NCI-H2029 treated with DMSO at 0.1 percent for 48 hours (cell line): ENCODE data around the gene DUSP22.
"Not testable (repeated sequence)": the region's sequence is repeated elsewhere in the genome, so short reads cannot be mapped to it uniquely, and the experiment has no call there.

Experiments used
- DNase-seq: peaks from one replicate; lab custom pipeline; 2025; lab: John Stamatoyannopoulos, UW

The DUSP22 gene

DNA sequence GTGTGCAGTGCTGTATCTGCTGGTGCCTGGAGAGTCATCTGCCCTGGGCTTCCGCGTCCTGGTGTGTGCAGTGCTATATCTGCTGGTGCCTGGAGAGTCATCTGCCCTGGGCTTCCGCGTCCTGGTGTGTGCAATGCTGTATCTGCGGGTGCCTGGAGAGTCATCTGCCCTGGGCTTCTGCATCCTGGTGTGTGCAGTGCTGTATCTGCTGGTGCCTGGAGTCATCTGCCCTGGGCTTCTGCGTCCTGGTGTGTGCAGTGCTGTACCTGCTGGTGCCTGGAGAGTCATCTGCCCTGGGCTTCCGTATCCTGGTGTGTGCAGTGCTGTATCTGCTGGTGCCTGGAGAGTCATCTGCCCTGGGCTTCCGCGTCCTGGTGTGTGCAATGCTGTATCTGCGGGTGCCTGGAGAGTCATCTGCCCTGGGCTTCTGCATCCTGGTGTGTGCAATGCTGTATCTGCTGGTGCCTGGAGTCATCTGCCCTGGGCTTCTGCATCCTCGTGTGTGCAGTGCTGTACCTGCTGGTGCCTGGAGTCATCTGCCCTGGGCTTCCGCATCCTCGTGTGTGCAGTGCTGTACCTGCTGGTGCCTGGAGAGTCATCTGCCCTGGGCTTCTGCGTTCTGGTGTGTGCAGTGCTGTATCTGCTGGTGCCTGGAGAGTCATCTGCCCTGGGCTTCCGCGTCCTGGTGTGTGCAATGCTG is 33.0 kb downstream of the DUSP22 start:
- not testable (repeated sequence) for DNase-seq

- DNase-seq, result not testable (repeated sequence)
Measured at GRCh38 chr6:326066-326465, 33.8 kb downstream of the DUSP22 start.

- no peak for DNase-seq
Measured at GRCh38 chr6:326896-327537, 34.7 kb downstream of the DUSP22 start.

DNA sequence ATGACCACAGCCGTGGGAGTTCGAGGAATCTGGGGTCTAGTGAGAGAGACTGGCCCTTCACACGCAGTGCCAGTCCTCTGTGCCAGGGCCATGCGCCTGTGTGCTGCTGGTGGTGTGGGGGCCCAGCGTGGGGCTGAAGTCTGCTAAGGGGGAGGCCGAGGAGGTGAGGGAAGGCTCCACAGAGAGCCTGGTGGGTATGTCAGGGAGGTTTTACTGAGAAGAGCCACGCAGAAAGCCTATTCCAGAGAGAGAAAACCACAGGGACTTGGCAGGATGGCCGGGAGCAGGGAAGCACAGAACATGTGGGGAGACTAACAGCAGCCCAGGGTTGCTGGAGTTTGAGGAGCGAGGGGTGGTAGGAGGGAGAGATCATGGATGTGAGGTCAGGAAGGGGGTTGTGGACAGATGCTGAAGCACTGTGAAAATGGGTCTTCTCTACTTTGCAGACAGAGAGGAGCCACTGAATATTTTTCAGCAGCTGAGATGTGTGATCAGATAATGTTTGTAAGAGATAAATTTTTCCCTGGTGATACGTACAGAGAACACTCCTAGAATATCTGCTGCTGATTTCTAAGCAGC is 35.3 kb downstream of the DUSP22 start:
- no peak for DNase-seq

- DNase-seq, result no peak
Measured at GRCh38 chr6:328136-328670, 35.9 kb downstream of the DUSP22 start.

DNA sequence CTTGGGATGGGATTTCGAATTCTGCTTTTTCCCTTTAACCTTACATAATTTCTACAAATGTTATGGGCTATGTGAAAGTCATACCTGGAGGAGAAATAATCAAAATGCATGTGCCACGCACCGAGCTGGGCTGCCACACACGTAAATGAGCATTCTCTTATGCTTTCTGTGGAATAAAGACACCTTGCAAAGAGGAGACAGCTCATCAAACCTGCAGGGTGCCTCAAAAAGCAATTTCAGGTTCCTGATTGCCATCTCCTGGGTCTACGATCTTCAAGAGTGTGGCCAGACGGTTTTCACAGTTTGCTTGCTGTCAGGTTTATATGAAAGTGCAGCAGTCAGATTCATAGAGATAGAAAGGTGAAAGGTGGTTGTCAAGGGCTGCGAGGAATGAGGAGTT is 36.6 kb downstream of the DUSP22 start:
- DNase-seq, result no peak

DNA sequence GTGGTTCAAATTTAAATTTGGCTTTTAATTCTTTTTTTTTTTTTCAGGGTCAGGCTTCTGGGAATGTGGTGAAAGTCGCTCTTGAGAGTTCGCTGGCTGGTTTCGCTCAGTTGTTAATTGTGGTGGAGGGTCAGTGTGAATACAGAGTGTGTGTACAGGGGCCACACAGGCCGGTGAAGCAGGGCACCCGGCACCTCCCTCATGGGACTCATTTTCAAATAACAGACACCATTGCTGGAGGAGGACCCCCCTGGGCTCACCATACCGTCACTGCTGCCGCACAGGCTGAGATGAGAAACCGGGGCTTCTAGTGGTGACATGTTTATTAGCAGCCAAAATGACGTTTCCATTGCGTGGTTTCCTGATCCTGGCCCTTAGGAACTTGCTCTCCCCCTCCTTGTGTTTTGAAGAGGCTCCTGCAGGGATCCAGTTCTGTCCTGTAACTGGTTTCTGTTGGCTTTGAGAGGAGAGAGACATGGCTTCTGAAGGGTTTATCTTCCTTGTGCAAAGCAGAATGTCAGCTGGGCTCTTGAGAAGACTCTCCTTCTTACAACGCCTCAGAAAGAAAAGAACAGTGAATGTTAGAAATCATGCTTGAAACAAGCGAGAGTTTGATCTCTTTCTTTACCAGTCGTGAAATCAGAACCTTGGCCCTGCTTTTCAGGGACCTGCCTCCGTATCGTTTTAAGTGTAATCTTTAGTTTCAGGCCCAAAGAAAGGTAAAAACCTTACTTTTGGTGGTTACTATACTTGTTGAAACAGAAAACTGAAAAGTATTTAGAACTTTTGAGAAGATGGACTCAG is 37.8 kb downstream of the DUSP22 start:
- DNase-seq, result no peak

DNA sequence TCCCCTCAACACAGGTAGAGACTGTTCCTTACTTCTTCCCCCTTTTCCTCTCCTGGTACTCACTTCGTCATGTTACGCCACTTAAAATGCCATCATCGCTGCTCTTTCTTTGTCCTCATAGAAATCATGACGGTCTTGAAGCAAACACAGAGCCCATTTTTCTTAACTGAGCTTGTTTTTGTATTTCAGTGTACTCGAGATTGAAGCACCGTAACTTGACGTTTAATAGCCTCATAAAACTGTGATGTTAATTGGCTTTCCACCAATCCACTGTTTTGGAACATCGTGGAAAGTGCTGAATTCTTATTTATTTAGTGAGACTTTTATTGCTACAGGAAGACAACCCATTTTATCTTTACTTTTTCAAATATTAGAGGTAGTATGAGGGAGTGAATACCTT is 38.7 kb downstream of the DUSP22 start:
- DNase-seq, result no peak

GRCh38 chr6:331622-332521 is 39.6 kb downstream of the DUSP22 start:
- DNase-seq, result no peak

- DNase-seq, result no peak
Measured at GRCh38 chr6:332671-333070, 40.4 kb downstream of the DUSP22 start.

DNA sequence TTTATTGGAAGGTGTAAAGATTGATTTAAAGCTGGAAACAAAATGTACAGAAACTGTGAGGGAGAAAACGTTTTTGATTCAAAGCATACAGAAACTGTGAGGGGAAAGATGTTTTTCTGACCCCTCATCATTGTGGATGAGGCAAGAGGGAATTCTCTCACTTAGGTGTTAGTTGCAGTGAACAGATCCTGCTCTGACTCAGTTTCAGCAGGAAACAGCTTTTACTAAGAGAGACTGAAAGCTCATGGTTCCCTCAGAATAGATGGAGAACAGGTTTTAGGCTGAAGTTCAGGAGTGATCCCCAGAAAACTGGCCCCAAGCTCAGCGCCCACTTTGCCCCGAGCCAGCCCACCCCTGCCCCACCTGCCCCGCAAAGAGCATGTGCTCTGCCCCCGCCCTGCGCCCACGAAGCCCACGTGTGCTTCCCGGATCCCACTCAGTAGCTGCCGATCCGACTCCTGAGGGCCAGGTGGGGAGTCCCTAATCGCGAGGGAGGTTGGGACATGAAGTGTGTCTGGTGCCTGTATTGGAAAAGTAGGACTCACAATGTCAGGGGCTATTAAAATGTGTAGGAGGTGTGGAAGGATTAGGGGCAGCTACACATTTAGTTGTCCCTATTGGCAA is 41.2 kb downstream of the DUSP22 start:
- no peak for DNase-seq

- no peak for DNase-seq
Measured at GRCh38 chr6:334536-335510, 42.5 kb downstream of the DUSP22 start.

DNA sequence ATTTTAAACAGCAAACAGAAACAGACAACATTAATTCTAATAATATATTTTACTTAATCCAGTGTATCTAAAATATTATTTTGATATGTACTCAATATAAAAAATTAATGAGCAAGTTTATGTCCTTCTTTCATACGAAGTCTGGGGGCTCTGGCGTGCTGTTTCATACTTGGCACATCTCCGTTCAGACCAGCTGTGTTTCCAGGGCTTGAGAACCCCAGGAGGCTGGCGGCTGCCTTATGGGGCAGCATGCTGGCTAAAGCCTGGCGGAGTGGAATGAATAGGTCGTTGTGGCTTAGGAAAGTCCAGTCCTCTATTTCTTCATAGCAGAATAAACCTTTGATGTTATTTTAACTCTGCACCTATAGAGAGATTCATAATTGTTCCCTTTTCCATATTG is 43.3 kb downstream of the DUSP22 start:
- no peak for DNase-seq

DNA sequence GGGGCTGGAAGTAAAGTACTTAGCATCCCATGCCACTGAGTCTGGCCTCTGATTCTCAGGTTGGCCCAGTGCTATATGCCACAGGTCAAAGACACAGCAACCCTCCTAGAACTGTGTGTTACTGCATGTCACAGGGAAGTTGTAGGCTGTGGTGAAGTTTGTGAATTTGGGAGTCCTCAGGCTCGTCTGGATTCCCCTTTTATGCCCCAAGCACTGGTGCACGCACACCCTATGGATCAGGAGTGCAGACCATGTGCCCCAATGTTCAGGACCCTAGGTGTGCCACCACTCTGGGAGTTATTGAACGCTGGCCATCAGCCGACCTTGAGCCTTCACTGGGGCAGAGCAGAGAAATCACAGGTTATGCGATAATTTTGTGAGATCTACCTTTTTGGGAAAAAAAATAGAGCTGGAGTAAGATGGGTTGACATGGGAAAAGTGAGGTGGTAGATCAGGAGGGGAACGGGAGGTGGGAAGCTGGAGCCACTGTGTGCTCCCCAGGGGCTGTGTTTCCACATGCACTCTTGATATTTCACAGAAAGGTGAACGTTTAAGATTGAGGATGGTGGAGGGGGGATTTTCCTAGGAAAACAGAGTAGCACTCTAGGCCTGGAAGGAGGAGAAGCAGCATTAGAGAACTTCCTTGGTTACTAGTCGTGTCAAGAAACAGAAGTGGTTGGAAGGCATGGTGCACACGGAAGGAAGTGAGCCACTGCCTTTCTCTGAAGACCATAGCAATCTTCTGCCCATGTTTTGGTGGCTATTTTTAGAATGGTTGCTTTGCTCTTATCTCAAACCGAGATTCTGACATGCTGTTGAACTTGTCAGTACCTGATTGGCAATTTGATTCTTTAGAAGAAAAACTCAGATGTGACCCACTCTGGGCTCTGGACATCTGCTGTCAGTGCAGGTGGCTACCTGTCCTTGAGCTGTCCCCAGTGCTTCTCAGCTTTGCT is 44.1 kb downstream of the DUSP22 start:
- no peak for DNase-seq

DNA sequence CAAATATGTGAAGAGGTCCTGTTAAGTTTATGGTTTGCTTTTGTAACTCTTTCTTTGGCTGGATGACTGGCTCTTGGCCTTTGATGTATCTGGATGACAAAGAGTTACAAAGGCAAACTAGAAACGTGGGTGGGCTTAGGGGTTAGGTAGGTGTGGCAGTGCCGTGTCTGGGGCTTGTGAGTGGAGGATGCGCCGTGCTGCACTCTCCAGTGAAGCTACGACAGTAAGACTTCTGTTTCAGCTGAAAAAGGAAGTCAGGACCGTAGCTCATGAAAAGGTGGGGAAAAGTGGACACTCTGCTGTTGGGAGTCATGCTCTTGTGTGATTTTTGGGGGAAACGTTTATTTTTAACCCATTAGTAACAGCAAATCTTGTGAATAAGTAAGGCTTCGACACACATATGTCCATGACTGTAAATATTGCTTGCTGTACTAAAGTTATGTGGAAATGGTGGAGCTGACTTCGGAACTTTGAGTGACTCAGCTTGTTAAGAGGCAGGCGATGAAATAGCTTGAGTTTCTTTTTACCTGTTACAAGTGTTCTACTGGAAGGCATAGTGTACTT is 45.6 kb downstream of the DUSP22 start:
- no peak for DNase-seq

- DNase-seq, result no peak
Measured at GRCh38 chr6:338815-339262, 46.6 kb downstream of the DUSP22 start.

DNA sequence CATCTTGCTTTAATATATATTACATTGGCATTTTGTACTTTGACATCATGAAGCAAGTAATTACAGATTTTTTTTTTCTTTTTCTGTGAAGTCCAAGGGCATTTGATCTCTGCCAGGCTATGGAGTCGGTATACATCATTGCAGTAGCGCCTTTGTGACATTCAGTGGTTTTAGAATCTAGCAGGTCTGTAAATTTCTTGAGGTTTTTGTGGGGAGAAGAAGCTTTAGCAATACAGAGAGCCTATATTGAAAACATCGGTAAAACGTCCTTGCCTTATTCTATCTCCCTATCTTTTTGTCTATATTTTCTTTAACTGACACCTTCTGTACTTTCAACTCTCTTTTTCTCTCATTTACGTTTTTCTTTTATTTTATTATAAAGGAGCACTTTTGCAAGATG is 47.2 kb downstream of the DUSP22 start:
- no peak for DNase-seq
